Measurements from ENCODE around the gene PTPN18.

The PTPN18 gene

DNA sequence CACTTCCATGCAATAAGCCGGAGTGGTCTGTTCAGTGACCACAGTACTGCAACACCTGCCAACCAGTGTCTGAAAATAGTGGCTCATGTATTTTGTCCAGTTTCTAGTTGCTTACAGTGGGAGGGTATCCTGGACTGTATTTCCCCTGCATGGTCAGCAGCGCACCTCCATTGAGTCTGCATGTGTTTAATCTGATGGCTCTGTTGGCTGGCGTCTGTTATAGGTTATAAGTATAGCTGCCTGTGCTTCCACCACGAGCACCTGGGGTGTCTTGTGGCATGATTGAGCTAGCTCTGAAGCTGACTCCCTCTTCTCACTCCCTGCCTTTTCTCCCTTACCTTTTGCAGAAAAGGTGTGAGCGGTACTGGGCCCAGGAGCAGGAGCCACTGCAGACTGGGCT, 12.9 kb downstream of the PTPN18 start:
- no peak for DNase-seq

DNA sequence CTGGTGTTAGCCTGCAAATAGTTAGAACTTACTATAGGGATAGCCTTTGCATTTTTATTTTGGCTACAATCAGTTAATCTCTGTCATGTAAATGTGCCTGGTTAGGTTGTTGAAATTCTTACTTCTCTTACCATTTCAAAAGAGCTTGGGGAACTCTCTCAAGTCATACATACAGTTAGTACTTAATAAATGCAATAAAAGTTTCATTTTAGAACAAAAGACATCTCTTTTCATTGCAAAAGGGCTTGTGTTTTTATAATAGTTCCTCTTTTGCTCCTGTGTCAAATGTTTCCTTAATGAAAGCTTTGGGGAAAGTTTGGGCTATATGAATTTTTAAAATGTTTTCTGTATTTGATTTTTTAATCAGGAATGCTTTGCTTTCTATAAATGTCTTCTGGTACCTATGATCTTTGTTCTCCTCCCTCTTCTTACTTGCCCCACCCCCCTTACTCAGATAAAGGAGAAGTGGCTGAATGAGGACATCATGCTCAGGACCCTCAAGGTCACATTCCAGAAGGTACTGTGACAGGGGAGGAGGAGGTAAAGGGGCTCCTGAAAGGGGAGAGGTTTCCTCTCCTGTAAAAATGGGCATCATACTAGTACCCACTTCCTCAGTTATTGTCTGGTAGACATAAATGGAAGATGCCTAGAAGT, 13.6 kb downstream of the PTPN18 start:
- DNase-seq, result no peak

DNA sequence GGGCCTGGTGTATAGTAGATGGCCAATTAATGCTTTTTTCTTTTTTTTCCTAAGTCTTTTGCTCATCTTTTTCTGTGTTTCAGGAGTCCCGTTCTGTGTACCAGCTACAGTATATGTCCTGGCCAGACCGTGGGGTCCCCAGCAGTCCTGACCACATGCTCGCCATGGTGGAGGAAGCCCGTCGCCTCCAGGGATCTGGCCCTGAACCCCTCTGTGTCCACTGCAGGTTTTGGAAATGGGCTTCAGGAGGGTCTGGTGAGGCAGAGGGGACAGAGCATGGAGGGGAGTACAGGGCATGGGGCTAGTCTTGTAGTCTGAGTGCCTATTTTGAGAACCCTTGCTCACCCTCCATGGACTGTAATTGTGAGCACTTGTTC, 14.1 kb downstream of the PTPN18 start:
- DNase-seq, result no peak

DNA sequence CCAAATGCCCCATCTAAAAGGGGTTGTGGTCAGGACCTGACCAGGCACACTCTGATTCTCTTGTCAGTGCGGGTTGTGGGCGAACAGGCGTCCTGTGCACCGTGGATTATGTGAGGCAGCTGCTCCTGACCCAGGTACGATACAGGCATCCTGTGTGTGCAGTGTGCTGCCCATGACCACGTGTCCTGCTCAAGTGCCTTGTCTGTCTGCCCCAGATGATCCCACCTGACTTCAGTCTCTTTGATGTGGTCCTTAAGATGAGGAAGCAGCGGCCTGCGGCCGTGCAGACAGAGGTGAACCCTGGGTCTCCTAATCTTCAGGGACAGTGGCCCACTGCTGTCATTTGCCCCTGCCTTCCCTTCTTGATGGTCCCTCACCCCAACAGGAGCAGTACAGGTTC, 14.6 kb downstream of the PTPN18 start:
- DNase-seq, result peak; percentile 39 to 66

DNA sequence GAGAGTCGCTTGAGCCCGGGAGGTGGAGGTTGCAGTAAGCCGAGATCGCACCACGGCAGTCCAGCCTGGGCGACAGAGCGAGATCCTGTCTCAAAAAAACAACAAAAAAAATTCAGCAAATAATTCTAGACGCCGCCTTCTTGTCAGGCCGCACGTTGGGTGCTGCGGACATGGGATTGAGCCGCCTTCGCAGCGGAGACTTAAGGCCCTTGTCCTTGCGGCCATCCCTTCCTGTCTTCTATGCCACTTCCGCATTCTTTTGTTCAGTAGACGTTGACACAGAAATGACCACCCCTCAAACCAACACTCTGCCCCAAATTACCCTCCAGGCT, 15.8 kb downstream of the PTPN18 start:
- DNase-seq, result no peak

- peak; percentile 68 to 71 for DNase-seq
These were observed 16.4 kb downstream of the PTPN18 start for GRCh38 chr2:130372055-130372832.

- DNase-seq, result no peak
These were observed 17.3 kb downstream of the PTPN18 start for GRCh38 chr2:130372833-130373807.

DNA sequence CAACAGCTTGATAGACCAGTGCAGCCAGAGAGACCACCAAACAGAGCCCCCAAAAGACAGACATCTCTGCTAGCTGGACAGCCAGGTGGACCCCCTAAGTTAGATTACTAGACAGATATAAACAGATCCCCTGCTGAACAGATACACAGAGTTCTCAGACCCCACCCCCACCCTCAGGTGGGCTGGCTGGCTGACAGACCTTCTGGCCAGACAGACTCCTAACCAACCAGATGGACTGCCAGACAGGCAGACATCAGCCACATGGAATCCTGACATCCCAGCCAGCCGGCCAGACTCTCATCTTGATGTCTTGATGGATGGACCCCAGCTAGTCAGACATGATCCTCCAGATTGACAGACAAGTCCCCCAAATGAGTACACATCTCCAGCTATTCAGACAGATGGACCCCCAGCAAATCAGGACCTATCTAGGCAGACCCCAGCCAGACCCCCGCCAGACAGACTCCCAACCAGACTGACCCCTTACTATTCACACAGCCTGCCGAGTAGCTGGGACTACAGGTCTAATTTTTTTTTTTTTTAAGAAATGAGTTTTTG, 18.0 kb downstream of the PTPN18 start:
- DNase-seq, result no peak

GRCh38 chr2:130374587-130375290, 18.9 kb downstream of the PTPN18 start:
- DNase-seq, result no peak

- no peak for DNase-seq
These were observed 19.7 kb downstream of the PTPN18 start for GRCh38 chr2:130375291-130376266.

DNA sequence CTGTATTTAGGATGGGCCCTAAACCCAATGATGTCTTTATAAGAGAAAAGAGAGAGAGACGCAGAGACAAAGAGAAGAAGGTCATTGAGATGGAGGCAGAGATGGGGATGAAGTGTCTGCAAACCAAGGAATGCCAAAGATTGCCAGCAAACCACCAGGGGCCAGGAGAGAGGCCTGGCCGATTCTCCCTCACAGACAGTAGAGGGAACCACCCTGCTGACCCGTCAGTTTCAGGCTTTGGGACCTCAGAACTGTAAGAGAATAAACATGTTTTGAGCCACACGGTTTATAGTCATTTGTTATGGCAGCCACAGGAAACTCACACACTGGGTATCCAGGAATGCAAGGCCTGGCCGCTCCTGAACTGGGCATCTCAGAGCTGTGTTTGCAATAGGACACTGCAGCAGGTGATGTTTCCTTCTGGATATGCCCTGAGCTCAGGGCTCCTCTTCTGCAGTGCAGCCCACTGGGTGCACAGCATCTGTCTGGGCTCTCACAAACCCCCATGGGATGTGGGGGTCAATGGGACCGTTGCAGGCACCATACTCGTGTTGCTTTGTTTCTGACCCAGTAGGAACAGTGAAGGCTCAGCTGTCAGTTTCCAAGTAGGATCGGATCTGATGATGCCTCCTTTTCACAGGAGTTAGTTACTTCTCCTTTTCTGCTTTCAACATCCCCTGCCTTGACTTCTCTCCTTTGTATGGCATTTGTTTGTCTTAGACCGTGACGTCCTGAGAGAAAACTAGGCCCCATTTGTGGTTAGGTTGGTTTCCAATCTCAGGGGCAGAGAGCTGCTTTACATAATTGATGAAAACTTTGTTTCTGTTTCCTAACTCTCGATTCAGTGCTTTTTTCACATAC, 20.8 kb downstream of the PTPN18 start:
- DNase-seq, result no peak

DNA sequence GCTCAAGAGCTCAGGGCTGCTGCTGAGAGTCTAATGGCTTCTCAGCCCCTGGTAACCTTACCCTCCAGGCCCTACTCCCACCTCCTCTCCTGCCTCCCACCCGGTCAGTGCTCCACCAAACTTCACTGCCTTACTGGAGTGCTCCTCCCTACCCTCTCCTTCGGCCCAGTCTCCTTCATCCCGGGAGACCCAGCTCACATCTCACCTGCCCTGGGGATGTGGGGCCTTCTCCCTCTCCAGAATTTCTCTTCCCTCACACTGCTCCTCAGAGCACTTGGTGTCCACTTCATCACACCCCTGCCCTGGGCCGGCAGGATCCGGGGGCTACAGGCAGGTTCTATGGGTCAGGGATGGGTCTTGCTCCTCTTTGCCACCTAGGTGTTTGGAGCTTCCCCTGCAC, 21.6 kb downstream of the PTPN18 start:
- DNase-seq, result no peak

DNA sequence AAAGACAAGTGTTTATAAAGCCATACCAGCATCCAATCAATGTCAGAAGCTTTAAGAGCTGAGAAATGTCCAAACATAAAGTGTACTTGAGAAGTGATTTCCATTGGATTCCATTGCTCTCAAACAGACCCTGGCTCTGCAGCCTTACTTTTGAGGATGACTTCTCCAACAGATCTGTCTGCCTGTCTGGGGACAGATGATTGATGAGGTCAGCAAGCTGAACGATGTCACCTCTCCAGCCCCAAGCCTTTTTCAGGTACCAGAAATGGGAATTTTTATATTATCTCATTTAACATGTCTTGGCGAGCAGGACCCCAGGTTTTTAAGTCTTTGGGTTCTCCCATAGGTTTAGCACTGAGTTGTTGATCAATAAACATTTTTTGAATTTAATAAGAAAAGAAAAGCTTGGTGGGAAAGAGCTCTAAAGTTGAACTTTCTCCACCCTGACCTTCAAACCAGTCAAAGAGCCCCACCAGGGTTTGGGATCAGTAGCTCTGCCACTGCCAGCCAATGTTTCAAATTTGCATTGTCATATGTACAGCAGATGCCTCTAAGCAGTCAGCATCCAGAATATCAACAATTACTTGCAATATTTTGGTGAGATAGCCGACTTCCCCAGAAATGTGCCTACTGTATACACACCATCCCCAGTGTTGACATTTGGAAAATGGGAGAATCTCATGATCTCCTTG, 22.5 kb downstream of the PTPN18 start:
- no peak for DNase-seq

GRCh38 chr2:130378898-130379214, 23.0 kb downstream of the PTPN18 start:
- DNase-seq, result no peak

DNA sequence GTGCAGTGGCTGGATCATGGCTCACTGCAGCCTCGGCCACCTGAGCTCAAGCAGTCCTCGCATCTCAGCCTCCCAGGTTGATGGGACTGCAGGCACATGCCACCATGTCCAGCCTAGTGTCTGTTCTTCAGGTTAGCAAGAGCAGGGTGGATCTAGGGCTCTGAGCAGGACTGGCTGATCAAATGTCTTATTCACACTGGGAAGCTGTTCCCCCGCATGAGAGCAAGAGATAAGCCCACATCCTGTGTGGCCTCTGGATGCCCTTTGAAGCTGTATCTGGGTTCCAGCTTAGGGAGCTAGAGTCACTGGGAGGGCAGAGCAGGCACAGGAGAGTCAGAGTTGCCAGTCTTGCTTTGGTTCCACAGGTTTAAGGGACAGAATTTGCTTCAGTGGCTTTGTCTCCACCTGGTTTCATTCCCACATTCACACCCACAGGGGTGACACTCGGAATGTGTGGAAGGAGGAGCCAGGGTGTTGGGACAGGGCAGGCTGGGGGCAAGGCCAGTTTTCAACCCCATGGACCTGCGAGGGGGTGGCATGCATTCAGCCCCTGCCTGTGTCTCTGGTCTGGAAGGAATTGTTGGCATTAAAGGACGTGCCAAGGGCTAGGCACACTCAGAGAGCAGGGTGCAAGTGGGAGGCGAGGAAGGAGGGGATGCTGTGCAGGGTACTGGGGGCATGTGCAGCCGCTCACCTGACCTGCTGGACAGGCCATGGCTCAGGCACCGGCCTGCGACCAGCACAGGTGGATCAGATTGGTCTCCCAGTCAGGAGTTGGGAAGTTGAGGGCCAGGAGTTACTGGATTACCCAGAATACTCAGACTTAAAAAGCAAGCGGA, 24.5 kb downstream of the PTPN18 start:
- DNase-seq, result no peak

GRCh38 chr2:130381145-130381544, 25.3 kb downstream of the PTPN18 start:
- DNase-seq, result no peak

GRCh38 chr2:130381619-130382018, 25.8 kb downstream of the PTPN18 start:
- DNase-seq, result no peak

- no peak for DNase-seq
These were observed 26.6 kb downstream of the PTPN18 start for GRCh38 chr2:130382313-130382917.

Measured in CD4-positive, alpha-beta T cell treated with Interleukin-4 for 1 hour (primary cell).